GM21723 (cell line): Measurements from ENCODE around the gene ADCY5.

Source experiments
- ATAC-seq: cut with Tn5 transposase; IDR thresholded peaks from one replicate; pipeline ENCODE4 v1.9.1; 2021; ENCODE audit warnings: mild to moderate bottlenecking, moderate library complexity; ENCODE audit not compliant: unreplicated experiment

Gene ADCY5

DNA sequence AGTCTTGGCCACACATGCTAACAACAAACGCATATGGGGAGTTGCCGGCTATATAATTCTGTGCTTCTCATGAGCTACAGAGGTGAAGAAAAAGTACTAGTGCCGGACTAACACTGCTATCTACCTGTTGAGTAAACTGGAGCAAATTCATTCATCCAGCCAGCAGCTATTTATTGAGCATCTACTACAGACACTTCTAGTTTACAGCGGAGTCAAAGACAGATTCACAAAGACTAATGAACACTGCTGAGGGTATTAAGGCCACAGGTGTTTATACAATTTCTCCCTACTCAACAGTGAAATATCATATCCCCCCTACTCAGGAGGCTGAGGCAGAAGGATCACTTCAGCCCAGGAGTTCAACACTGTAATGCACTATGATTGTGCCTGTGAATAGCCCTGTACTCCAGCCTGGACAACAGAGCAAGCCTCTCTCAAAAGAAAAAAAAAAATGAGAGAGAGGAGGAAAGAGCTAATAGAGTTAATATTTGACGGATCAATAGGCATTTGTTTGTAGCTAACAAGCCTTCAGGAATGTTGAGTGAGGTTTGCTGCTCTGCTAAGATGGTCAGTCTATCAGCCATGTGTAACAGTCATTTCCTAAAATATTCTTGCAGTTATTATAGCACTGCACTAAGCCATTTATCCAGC, 17.8 kb downstream of the ADCY5 start:
- ATAC-seq: no peak

DNA sequence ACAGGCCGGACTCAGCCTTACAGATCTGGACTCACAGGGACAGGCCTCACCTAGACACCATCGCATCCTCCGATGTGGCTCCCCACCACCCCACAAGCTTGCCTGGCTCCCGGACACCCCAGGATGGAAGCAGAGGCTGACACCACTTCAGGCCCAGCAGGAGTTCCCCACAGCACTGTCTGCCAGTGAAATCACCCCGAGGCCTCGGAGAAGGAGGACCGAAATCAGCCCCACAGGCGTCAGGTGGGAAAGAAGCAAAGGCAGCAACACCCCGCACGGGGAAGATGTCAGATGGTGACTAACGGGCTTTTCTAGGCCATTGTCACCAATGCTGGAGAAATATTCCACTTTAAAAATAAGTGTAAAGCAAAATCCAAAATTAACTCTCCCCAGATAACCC, 18.6 kb downstream of the ADCY5 start:
- ATAC-seq: no peak

DNA sequence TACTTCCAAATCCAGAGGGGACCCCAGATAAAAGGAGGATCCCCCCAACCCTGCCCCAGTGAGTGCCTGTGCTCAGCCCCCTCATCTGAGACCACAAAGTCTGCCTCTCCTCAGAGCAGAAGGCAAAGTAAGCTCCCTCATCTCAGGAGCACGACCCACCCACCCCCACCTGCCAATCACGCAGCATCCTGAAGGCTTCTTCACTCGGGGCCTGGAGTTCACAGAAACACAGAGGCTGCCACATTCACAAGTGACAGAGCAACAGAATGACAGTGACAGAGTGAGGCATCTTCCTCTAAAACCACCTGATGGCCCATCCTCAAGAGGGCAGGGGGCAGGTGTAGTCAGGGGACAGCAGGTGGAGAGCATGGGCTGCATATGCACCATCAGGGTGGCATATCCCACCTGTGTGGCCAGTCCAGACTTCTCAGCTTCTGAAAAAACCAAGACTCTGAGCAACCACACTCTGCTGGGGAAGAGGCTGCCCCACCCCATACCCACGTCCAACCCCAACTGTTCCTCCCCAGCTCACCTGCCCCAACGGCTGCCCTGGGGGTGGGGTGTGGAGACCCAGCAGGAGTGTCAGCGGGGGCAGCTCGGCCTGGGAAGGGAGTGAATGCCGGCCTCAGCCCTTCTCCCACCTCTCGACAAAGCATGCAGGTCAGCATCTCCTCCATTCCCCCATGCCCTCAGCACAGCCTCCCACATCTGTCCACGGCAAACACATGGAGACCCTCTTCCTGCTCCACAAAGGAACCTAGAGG, 19.3 kb downstream of the ADCY5 start:
- ATAC-seq: no peak

DNA sequence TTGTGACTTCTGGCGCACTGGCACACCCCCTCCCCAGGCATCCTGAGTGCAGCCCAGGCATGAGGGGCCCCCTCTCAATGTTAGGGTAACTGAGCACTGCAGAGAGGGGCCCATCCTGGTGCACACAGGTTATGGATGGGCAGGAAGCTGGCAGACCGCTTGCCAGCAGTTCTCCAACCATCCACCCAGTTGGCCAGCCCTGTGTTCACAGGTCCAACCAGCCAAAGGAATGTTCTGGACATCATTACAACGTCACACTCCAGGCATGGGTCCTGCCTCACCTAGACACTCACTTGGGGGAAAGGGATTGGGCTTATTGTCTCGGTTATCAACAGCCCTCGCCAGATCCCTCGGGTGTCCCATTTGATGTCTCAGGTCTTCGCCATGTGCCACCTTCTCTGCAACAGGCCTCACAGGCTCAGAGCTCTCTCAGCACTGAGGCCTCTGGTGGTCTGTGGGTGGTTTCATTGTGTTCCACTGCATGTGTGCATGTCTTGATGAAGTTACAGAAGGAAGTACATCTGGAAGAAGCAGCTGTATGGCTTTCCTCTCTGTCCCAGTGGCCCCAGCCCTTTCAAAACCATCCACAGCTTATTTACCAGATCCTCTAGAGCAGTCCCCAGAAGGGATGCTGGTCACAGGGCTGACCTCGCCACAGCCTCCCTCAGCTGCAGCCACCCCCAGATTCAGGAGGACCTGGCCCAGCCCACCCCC, 23.7 kb downstream of the ADCY5 start:
- no peak for ATAC-seq

DNA sequence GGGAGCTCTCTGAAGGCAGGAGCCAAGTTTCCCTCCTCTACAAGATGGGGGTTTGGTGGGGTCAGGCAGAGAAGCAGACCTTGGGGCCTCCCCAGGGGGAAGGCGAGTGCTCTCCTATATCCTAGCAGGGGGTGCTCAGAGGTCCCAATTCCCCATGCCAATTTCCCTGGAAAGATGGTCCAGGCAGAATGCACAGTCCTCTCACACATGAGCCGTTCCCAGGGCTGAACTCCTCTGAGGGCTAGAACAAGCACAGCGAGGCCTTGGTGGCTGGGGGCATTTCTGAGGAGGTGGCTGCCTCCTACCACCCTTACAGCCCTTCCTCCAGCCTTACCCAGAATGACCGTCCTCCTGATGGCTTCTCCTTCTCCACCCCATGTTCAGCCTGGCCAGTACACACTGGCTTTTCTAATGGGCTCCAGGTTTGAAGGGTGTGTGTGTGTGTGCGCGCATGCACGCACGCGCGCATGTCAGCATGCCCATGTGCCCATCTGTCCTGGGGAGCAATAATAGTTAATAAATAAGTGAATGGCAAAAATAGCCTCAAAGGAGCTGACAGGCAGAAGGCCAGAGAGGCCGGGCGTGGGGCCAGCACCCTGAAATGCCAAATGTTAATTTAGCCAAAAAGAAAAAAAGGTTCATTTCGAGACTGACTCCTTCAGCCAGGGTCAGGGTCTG, 24.4 kb downstream of the ADCY5 start:
- ATAC-seq: no peak

DNA sequence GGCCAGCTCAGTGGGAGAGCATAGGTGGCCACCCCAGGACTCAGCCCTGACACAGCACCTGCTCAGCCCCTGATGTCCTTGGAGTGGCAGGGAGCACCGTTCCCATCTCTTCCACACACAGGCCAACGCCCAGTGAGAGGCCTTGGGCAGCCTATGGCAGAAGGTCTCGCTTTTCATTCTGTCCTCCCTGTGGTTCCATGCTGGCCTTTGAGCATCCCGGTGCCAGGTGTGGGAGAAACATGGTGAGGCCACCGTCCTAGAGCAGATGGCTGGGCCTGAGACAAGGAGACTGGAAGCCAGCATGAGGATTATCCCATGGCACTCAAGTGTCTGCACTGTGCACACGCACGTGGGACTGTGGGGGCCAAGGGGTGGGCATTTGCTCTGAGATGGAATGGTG, 25.1 kb downstream of the ADCY5 start:
- no peak for ATAC-seq

DNA sequence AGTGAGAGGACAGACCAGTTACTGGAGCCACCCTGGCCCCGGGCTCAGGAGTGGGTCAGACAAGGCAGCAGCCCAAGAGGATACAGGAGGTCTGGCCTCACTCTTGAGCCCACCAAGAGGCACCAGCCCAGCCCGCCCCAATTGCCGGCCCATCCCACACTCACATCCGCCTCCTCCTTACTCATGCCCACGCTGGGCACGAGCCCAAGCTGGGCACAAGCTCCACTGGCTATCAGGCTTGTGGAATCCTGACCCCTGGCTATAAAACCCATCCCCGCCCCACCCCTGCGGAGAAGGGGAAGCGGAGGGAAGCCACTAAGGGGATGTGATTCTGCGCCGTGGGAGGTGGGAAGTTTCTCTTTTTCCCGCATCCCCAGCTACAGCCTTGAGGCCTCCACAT, 25.9 kb downstream of the ADCY5 start:
- no peak for ATAC-seq

DNA sequence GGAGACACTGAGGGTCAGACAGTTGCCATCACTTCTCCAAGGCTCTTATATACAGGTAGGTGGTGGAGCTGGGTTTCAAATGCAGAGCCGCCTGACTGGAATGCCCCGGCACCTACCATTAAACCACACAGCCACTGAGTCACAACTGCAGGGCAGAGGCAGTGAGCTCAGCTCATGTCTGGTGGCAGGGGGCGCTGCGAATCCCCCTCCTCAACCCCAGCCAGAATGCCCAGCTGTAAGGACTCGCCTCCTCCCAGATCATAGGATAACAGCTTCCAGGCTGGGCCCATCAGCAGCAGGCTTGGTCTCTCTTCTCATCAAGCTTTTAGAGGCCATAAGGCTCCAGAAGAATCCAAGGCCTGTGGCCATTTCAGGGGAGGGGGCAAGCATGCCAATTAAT, 26.4 kb downstream of the ADCY5 start:
- no peak for ATAC-seq

DNA sequence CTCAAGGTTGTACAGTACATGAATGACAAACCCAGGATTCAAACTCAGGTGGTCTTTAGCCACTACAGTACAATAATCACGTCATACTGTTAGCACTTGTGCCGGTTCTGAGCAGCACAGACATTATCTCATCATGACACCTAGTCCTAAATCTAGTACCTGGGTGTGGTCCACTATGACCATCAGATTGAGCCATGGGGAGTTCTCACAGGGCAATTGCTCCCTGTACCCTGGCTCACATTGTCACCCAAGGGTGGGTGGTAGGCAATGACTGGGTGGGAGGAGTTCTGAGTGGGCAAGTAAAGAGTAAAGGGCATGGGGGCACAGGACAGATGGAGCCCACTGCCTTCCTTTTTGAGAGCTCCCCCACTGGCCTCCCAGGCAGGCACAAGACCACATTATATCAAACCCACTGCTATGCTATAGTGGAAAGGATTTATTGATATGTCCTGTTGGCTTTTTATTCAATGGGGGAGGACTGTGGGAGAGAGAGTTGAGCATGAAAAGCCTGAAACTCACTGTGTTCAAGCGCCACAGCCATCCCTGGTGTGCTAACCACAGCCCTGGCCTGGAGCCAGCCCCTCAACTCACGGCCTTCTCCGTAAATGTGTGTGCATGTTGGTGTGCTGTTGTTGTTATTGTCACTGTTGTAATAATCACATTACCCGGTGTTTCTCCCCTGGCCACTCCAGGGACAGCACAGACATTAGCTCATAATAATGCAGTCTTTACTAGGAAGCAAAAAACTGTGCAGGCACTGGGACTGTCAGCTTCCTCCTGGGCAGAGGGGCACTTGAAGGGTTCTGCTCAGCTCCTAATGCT, 27.3 kb downstream of the ADCY5 start:
- no peak for ATAC-seq

DNA sequence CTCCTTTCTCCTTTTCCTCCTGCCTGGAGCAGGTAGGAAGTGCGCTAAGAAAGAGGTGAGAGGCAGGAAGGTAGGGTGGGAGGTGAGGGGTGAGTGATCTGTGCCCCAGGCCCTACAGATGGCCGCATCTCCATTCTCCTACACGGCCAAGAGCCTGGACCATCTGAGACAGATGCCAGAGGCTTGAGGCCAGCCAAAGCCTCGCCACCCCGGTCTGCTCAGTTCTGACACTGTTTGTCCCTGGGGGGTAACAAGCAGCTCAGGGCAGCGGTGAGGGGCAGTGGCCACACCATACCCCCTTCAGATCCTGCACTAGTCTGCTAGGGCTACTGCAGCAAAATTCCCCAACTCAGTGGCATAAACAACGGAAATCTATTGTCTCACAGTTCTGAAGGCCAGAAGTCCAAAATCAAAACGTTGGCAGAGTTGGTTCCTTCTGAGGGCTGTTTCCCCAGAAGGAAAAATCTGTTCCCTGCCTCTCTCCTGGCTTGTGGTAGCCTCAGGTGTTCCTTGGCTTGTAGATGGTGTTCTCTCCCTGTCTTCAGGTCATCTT, 28.4 kb downstream of the ADCY5 start:
- ATAC-seq: no peak

DNA sequence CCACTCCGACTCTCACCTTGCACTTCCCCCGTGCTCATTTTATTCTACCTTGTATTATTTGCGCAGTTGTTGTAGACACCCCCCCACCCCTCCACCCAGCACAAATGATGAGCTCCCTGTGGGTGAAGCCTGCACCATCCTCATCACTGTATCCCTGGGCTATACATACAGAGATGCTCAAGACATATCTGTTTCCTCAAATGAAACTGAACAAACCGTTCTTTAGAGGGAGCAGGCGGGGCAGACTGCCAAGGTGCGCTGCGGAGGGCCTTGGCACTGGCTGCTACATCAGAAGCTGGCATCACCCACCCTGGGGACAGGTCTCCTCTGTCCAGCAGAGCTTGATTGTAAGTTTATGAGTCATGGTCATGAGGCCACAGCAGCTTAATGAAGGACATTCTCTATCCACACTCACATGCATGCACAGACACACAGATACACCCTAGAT, 29.0 kb downstream of the ADCY5 start:
- ATAC-seq: no peak

DNA sequence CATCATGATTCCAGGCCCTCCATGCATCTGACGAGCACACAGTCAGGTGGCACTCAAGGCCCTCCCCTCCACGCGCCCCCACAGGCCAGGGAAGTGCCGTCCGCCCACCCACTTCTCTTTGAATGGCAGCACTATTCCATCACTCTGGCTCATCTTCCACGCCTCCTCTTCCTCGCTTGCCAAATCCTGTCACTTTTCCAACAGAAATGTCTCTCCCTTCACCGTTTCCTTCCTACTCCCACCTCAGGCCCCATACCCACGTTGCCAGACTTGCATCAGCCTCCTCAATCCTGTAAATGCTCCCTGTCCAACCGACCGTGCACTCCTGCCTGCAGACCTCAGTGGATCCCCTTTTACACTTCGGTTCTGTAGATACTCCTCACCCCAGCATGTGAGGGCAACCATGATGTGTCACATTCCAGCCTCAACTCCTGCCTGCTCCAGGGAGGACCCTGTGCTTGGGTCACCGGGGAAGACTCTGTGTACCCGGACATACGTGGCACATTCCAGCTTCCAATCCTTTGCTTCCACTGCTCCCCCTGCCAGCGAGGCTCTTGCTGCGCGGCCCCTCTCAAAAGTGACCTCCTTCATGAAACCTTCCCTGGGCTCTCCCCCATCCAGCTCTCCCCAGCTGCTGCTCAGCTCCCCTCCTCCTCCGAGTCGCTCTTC, 29.6 kb downstream of the ADCY5 start:
- ATAC-seq: no peak

DNA sequence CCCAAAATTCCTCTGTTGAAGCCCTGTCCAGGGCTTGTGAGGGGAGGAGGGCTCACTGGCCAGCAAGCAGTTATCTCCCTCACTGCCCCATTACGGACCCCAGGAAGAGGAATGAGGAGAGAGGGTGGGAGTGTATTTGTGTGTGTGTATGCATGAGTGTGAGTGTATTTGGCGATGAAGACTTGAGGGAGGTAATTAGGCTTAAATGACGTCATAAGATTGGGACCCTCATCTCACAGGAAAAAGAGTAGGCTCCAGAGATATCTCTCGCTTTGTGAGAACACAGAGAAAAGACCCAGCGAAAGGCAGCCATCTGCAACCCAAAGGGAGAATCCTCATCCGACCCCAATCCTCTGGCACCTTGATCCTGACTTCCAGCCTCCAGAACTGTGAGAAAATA, 32.2 kb downstream of the ADCY5 start:
- no peak for ATAC-seq

DNA sequence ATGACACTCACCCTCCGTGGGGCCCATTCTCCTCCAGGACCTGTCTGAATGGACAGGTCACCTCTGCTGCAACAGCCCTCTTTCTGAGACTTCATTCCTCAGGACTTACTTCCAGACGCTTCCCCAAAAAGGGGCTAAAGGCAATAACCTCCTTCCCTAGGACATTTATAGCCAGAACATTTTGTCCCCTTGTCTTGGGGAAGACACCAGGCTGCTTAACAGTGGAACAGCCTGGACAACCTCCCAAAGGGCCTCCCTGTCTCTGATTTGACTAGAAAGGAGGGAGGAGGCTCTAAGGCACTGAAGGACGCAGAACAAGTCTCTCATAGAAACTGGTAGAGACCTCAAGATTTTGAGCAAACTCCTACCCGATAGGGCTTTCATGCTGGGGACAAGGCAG, 32.7 kb downstream of the ADCY5 start:
- ATAC-seq: no peak

DNA sequence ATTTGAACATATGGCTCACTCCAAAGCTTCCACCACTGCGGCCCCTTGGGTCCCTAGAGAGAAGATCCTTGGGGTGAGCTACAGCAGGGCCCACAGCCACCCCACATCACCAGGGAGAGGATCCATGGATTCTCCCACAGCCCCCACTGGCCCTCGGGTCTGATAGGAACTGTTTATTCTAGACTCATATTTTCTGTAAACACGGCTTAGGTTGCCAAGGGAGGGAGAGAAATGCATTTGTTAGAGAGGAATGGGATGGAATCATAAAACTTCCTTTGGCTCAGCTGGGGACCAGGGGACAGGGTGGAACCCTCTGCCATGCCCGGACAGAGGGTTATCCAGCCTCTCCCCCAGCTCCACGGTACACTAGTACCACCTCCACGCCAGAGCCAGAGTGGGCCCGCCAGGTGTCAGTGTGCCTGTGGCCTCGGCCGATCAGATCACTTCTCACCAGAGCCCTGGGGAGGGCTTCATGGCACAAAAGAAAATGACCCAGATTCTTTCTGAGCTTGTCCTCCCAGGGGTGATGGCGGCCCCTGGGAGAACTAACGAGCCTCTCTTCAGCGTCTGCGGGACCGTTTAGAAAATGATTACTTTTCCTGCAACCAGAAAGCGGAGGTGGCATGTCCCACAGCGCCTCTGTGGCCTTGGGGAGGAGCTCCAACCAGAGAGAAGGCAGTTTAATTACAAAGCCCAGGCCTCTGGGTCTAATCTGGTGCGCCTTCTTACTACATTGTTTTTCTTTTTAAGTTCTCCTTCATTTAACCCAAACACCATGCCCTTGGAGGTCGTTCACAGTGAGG, 33.7 kb downstream of the ADCY5 start:
- no peak for ATAC-seq

DNA sequence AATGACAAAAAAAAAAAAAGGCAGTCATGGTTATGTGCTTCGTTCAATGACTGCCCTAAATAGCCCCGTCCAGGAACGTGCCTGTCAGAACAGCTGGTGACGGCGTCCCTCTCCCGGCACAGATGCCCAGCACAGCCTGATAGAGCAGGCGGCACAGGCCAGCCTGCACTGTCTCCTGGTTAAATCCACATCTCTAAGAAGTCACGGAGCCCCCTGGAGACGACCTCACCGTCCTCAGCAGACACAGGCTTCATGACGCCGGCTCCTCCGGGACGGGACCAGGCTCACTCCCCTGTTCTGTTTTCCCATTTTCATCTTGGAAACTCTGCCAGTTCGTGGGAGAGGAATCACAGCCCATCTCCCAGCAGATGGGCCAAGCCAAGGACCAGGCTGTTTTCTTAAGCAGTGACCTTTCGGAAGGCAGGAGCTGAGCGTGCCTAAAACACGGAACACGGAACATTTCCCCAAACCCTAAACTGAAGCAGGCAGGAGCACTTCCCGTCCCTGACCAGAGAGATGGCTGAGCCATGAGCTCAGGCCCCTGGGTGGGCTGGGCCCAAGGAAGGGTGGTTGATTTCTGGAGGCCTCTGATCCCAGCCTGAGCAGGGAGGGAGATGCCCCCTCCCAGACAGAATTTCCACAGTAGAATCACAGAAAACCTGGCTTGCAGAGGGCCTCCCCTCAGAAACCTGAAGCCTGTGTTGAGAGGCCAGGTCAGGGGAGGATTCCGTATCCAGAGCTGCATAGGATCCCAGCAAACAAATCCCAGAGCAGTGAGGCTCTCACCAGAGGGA, 35.9 kb downstream of the ADCY5 start:
- no peak for ATAC-seq

DNA sequence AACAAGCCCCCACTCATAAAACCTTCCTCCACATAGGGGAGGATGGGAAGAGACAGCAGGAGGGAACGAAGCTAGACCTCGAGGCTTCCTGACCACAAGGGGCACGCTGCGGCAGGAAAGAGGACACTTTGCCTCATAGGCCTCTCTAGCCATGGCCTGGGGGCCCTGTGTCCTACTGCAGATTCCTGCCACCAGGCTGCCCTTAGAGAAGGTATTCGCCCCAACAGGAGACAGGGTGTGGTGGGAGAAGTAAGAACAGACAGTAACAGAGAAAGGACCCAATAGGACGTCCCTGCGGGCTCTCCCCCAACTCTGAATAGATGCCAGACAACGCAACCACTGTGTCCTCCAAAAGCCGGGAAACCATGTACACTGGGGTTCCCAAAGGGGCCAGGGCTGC, 36.8 kb downstream of the ADCY5 start:
- ATAC-seq: no peak

DNA sequence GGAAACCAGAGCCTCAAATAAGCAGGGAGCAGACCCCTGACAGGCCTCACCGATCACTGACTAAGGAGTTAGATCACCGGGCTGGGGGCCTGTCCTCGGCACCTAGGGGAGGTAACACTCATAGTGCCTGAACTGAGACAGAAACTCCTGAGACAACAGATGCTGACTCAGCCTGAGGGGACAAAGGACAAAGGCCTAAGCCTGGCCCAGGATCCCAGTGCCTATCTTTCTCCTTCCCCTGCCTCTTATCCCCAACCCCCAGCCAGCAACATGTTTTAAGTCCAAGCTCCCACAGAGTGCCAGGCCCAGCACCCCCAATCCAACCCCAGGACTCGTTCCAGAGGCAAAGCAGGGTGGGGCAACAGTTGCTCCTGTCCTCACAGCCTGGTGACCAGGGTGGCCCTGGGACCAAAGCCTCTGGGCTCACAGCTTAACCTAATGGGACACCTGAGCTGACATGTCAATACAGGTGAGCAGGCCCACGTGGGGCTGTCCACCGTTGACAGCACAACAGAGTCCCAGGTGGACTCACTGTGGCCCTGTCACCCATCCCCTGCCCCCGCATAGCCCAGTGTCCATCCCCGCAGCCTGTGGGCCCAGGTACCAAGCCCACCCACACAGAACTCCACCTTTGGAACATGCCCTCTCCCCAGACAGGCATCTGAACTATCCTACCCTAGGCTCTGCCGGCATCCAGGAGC, 37.4 kb downstream of the ADCY5 start:
- no peak for ATAC-seq
